NCI-H748 (cell line): ENCODE measurements around the gene HOXA6.
A peak's percentile ranks its signal among the peaks of the same experiment; 100 is the strongest.

Experiments
- DNase-seq: peaks from one replicate; lab custom pipeline; 2025; ENCODE audit not compliant: unreplicated experiment; lab: John Stamatoyannopoulos, UW

HOXA6 gene

DNA sequence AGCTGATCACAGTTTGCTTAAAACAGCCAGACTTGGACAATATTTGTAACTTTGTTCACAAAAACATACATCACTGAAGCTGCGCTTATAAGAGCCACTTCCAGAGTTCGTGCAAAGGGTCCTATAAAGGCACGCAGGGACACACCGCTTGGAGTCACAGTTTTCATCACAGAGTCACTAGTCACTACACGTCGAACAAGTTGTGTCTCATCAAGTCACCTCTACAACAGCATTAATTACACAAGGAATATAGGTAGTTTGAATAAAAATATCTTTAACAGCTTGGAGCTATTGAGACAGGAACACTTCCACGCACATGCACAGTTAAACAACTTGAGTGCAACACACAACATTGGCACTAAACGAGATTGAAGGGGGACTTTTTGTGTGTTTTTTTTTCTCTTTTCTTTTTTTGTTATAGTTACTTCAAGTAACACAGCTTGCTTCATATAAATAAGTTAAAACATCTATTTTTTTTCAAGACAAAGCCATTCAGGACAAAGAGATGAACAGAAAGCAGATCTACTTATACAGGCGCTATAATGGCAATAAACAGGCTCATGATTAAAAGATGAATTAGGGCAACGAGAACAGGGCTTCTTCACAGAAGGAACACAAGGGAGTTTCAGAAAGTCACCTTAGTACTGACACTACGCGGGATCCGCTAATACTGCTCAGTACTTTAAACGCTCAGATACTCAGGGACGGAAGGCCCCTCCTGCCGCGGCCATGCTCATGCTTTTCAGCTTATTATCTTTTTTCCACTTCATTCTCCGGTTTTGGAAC lies 6.2 kb downstream of the HOXA6 start:
- DNase-seq, result no peak

DNA sequence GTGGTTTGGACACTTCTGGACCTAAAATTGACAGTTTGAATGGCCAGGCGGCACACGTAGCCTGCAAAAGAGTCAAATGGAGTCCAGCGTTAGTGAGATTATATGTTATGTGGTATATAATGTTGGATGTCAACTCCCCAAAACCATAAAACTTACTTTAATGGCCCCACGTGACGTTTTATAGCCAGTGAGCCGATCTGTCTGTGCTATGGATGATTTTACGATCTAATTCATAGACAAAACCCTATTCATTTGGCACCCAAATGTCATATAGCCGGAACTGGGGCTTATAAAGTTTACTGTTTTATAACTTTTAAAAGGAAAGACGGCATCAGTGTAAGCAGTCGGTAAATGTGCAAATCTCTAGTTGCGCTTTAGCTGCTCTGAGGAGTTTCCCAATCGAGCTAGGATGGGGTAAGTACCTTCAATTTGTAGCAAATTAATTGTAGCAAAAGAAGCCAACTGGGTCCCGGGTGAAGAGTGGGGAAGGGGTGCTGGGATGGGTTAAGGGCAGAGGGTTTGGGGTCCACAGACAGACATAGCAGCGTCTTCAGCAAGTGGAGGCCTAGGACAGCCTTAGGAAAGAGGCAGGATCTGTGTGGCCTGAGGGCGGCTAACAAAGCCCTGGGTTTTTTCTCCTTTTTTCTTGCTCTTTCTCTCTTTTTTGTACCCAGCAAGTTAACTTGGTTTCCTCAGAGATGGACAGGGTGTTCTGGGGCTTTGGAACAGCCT lies 7.3 kb downstream of the HOXA6 start:
- DNase-seq, result no peak

DNA sequence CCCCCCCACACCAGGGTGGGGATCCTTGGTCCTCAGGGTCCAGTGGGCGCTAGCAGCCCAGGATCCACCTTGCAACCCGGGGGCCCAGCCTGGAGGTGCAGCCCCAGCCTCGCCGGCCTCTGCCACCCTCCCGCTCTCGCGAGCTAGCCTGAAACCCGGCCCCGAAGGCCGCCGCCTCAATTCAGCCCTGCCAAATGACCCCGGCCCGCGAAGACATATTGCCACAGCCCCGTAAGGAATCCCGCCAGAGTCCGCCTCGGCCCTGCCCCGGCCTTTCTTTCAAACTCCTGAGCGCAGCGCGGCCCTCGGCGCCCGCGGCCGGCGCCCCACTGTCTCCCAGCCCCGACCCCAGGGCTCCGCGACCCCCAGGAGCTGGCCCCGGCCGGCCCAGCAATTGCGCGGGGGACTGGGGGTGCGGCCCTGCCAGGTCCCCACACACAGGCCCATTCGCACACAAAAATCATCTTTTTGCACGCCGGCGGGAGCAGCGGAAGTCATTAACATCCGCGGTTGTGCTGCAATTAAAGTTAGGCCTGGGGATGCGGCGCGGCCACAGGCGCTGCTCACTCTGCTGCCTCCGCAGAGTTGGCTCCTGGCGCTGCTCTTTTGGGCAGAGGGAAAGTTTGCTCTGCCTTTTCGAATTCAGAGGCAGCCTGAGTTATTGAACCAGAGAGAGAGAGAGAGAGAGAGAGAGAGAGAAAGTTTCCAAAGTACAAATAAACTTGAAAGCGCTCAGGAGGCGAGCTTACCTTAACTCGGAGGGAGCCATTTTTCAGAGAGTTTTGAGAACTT lies 8.0 kb downstream of the HOXA6 start:
- DNase-seq, result no peak

DNA sequence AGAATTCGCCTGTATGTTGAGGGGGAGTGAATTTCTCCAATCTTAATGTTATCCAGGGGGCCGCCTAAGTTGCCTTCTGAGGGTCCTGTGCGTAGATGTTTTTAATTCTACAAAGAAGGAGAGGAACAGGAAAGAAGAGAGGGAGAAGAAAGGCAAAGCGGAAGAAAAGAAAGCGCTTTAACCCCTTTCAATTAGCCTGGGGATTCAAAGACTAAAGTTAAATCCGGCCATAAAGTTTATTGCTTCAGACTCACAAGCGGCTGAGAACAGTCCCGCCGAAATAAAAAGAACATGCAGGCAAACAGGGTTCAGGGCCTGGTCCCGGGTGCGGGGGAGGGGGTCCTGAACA lies 8.6 kb downstream of the HOXA6 start:
- DNase-seq, result no peak

DNA sequence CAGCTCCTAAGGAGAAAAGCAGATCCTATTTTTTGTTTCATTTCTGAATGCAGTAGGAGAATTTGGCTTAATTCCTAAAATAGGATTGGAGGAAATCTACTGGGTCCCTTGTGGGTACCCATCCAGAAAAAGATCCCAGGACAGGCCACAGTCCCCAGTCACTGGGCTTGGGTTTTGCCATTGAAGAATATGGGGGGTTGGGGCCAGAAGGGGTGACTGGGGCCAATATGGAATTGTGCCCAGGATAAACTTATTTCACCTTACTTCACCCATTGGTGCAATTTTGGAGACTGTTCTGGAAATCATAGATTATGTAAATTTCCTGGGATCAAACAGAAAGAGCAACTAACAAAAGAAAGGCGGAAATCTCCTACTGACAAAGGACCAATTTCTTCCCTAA lies 9.1 kb downstream of the HOXA6 start:
- no peak for DNase-seq

DNA sequence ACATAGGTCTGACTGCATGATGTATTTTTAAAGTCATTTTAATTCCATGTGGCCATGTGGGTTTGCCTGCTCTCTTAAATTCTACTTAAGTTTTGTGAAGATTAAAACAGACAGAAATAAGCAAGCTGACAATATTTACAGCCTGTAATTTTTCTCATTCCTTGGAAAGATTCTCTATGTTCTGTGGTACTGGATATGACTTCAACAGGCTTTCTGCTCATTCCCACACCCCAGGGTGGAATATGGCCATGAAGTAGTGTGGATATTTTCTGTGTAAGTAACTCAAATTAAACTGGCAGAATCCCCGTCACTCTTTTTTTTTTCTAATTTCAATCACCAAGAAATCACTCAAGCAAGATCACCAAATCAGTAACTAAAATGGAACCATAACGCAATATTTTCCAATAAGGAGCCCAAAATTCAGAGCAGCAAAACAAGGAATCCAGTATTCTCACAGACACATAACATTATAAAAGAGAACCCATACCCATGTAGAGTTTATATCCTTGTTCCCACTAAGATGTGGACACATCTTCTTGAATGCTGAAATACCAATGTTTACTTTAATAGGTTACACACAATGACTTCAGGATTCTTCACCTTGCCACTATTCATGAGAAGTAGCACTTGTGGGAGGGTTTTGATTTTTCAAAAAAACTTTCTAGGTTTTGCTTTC lies 9.8 kb downstream of the HOXA6 start:
- DNase-seq, result no peak

DNA sequence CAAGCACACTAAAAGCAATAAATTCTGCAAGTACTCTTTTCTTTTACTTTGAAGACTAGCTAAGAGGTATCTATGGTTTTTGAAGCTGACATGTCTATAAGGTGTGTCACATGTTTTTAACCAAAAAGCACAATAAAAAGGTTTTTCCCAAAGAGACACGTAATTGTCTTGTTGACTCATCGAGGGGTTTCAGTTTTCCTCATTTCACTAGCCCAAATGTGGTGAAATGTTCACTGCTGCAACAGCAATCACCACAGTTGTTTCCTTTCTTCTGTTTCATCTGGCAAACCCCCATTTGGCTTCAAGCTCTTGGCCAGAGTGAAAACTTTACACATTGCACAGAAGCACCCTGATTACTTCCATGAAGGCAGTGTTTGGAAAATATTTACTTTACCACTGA lies 13.2 kb downstream of the HOXA6 start:
- no peak for DNase-seq

DNA sequence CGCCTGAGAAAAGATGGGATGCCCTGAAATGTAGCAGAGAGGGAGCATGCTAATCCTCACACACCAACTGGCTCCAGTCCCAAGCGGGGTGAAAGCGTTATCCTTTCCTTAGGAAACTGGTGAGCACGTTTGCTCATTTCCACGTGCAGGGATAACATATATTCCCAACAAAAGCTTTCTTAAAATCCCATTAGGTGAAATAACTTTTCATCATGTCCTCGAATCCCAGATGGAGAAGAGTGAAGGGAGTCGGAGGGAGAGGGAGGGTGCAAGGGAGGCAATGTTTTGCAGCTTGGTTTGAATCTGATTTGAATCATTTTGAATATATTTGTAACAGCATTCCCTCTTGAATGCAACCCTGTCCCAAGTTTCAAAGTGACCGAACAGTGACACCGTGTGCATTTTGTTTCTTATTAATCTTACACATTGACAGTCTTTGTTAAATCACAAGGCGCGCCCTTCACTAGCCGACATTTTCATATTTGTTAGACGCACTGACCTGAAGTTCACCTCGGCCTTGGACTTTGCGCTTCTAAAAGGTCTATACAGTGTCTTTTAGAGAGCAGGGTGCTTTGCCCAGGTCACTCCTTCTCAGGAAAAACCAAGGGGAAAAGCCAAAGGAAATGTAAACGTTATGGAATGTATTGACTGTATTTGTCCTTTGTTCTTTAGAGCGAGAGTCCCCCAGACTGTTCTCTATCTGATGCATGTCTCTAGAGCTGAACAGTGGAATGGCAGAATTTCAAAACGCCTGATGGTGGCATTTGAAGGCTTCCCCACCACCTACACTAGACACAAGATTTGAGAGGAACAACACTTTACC lies 14.0 kb downstream of the HOXA6 start:
- no peak for DNase-seq

DNA sequence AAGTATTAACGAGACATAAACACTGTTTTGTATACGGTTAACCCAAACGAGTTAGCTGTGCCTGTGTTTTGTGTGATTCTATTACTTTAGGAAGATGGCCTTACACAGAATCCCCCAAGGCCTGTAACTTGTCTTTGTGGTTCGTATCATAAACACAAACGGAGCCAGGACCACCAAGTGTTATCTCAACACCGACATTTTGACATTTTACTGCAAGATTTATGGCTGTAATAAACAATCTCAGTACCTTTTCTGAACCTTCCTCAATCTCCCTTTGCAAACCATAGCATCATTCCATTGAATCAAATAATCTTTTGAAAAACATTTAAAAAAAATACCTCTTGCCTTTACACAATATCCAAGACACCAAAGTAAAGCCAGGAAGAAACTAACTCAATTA lies 14.6 kb downstream of the HOXA6 start:
- DNase-seq, result no peak

DNA sequence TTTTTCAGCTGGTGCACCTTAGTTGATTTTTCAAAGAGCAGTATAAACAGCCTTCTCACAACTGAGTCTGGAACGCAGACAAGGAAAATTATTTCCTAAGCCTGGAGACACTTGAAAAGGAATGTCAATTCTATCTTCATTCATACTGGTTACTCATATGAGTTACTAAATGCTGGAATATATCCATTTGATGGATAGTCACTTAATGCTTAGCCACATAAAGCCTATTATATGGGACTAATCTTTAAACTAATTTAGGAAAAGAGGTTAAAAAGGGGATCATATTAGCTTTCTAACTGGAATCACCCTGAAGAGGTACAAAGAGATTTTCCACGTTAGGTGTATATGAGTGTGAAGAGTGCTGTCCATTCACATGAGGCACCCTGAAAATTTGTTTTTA lies 15.4 kb downstream of the HOXA6 start:
- DNase-seq, result no peak

DNA sequence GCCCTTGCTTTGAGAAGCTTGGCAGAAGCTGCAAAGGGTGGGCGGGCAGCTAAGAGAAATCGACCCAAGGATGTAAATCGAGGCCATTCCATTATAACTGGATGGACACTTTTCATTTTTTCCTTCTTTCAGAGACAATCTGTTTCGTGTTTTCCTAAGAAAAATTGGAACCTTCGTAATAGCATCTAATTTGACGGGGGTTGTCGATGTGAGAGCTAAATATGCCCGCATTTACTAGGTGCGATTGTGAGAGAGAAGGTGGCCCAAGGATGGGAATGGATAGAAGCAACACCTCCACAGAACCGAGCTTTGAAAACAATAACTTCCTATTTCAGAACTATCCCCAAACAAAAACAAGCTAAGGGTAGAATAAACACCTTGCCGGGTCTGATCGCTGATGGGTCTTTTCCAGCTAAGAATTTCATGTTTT lies 16.2 kb downstream of the HOXA6 start:
- no peak for DNase-seq

DNA sequence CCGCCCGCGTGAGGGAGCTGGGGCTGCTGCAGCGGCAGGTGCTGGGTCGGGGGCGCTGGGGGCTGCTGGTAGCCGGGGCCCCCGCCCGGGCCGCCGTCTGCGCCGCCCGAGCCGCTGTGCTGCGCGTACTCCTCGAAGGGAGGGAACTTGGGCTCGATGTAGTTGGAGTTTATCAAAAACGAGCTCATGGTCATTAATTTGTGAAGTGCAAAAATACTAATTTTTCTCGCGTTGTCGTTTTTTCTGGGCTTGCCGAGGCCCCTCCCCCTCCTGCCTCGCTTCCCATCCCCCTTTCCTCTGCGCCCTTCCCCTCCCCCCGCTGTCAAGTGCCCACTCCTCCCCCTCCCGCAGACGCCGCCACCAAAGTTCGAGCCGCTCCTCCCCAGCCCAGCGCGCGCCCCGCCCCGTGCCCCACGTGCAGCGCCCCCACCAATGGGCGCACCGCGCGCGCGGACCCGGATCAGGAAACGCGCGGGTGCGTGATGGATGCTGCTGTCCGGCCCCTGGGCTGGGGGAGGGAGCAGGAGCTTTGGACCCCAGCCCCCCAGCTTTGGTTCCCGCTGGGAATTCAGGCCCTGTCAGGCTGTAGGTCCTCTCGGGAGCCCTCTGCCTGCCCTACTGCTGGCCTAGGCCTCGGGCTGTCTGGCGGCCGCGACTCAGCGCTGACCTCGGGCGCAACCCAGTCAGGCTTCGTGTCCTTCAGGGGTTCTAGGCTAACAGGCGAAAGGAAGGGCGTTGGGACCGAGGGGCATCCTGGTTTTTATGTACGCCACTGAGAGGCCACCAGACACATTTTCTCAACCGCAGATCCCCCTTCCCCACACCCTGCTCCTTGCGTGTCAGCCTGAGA lies 16.8 kb downstream of the HOXA6 start, which contains the start of gene HOXA4:
Gene HOXA4, minus strand, starts transcription at position 218 of the 850 bp plus-strand sequence. Its CDS starts 24 bp downstream, at position 194.
- peak; percentile 94 for DNase-seq

DNA sequence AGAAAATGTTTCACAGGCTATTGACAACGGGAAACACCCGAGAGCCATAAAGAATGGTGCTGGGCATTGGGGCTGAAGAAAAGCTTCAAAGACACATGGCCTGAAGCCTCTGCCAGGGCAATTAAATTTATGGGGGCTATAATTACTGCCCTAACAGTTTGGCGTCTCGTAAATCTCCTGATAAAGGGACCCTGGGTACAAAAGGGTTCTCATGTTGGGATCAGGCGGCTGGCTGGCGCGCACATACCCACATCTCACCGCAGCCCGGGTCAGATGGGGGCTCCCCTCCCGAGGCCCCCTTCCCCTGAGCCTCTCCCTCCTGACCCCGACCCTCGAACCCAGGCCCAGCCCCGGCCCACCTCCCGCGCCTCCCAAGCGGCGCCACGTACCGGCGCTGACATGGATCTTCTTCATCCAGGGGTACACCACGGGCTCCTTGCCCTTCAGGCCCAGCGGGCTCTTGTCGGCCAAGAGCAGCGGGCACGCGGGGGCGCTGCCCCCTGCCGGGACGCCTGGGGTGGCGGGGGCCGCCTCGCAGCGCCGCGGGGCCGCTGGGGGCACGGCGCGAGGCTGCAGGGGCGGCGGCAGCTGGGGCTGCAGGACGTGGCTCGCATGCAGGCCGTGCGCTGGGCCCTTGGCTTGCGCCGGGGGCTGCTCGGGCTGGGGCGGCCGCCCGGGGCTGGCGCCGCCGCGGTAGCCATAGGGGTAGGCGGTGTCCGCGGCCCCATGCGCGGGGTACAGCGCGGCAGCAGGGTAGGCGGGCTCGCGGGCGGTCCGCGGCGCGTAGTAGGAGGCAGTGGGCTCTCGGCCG lies 17.6 kb downstream of the HOXA6 start:
- DNase-seq, result peak; percentile 82

DNA sequence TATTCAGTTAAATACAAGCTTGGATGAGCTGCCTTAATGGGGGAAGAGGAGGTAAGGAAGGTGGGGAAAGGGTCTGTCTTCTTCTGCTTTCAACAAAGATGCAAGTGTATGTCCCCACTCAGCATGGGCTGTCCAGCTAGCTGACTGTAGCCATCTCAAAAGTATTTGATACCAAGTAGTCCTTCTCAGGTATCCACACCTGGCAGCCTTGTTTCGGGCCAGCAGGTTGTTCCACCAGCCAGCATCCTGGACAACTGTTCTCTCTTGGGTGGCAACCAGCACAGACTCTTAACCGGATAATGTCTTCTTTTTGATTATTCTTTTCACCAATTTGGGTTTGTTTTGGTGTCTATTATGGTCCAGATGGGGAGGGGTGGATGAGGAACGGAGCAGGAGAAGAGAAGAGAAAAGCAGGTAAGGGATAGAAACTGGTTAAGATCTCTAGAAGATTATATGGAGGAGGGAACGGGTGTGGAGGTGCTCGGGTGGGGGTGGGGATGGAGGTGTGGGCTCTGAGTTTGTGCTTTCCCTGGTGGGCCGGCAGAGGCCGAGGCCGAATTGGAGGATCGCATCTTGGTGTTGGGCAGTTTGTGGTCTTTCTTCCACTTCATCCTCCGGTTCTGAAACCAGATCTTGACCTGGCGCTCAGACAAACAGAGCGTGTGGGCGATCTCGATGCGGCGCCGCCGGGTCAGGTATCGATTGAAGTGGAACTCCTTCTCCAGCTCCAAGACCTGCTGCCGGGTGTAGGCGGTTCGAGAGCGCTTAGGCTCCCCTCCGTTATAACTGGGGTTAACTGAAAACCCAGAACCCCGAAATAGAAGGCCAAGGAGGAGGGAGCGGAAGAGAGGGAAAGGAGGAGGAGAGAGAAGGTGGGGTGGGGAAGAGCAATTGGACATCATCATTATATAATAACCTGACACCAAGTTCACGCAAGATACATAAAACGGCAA lies 18.5 kb downstream of the HOXA6 start:
- DNase-seq, result no peak

DNA sequence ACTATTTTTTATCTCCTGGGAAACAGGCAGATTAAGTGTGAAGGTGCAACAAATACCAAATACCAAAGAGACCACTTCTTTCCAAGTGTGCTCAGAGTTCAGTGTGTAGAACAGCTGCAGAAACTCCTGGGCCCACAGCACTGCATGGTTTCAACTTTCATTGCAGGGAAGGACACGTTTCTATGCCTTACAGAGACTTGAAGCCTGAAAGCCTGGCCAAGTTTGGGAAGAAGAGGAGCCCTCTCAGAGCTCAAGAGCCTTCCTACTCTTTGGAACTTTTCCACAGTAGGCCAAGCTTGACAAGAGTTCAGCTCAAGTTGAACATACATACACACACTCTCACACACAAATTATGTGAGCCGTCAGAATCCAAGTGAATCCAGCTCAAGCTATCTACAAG lies 19.5 kb downstream of the HOXA6 start:
- no peak for DNase-seq

DNA sequence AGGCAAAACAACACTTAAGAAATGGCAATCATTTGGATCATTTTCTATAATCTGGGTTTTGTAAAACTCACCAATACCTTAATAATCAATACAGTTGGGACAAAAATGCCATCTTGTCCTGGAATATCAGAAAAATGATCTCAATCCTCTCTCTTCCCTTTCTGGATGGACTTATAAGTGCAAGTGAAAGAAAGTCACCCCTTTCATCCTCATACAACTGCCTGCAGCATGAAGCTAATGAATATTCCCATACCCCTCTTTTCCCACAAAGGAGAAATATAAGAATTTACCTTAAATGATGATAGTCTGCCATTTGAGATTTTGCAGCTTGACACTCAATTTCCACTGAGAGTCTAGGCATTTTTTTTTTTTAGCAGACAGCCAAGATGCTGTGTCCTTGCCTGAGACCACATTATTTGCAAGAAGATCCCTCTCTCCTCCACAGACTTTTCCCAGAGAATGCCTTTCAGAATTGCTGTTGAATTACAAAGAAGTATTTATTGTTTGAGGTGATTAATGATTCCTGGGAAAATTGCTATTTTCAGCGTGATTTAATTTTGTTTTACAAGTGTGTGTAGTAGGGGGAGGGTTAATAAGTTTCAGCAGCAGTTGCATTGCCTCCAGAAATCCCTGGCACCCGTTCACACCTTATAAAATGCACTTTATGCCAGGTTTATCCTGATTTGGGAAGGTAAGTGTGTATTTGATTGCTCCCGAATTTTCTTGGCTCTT lies 20.8 kb downstream of the HOXA6 start:
- DNase-seq, result no peak

DNA sequence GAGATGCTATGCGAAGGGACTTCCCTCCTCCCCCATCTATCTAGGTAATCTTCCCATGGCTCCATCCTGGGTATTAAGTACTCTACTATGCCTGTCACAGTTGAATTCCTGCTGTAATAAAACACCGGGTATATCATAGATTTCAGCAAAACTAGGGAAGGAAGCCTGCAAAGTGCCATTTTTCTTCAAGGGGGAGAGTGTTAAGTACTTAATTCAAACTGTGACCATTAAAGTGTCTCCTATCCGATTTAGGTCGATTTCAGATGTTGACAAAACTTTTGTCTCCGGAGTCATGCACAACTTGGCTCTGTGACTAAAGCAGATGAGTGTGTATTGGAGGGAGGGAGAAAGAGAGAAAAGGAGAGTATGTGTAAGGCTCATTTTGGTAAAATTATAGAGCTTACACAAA lies 21.6 kb downstream of the HOXA6 start:
- no peak for DNase-seq
